ENCODE data around the gene PRAMEF4.
"Not testable (repeated sequence)": the region's sequence is repeated elsewhere in the genome, so short reads cannot be mapped to it uniquely, and the experiment has no call there.

DNA sequence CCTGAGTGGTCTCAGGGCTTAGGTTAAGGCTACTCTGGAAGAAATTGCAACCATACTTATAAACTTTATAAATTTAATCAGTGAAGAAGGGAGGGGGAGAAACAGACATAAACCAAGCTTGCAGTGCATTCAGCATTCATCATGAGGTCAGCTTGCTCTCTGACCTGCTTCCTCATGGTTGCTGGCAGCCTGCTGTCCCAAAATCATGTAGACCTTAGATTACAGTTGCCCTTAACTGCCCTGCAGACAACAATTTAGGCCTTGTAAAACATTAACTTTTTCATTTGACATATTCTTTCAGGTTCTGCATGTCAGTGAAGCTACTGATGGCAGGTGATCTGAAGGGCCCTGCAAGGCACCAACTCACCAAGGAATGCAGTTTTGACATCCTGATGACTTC lies 13.2 kb upstream of the PRAMEF4 start:
- TF ChIP-seq, protein P1, sequence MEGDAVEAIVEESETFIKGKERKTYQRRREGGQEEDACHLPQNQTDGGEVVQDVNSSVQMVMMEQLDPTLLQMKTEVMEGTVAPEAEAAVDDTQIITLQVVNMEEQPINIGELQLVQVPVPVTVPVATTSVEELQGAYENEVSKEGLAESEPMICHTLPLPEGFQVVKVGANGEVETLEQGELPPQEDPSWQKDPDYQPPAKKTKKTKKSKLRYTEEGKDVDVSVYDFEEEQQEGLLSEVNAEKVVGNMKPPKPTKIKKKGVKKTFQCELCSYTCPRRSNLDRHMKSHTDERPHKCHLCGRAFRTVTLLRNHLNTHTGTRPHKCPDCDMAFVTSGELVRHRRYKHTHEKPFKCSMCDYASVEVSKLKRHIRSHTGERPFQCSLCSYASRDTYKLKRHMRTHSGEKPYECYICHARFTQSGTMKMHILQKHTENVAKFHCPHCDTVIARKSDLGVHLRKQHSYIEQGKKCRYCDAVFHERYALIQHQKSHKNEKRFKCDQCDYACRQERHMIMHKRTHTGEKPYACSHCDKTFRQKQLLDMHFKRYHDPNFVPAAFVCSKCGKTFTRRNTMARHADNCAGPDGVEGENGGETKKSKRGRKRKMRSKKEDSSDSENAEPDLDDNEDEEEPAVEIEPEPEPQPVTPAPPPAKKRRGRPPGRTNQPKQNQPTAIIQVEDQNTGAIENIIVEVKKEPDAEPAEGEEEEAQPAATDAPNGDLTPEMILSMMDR (IDR thresholded peaks at IDR 0.05; ENCODE audit: extremely low read depth in 1 of 2, insufficient read depth in 1 of 2, low read depth in 1 of 2, low read length in 2 of 2): not testable (repeated sequence)
- not testable (repeated sequence) for TF ChIP-seq POLR2A (IDR thresholded peaks at IDR 0.05; ENCODE audit: low read depth, low read length); JUN (IDR thresholded peaks at IDR 0.05; ENCODE audit: borderline replicate concordance, insufficient read depth, insufficient read length, low read depth); MYC (IDR thresholded peaks at IDR 0.05; ENCODE audit: low read depth, low read length); EZH2 (IDR thresholded peaks at IDR 0.05; ENCODE audit: borderline replicate concordance, low read depth, low read length, severe bottlenecking); POLR2AphosphoS5 (IDR thresholded peaks at IDR 0.05; ENCODE audit: insufficient read depth, low read depth, low read length)
